Right lobe of liver (tissue), 6 donors: ENCODE data around the gene DLEC1. TPM values are rescaled to one million over a fixed set of nuclear protein-coding genes. Genes with fewer than 3 reads are reported as not detected.

Experiments
- ATAC-seq, 4 donors: fragments of 200-7000 bp; cut with Tn5 transposase; one replicate each; pipeline ENCODE4 v1.9.1; 2020; ENCODE audit warnings: mild to moderate bottlenecking in 4 of 4, moderate library complexity in 4 of 4
- DNase-seq, 3 donors: peaks; one replicate each; pipeline ENCODE4 v3.0.0-alpha.2; 2020
- H3K27ac ChIP-seq, 3 donors: fragments of 200-600 bp; one replicate each; pipeline ENCODE4 v1.8.0; 2022
- H3K27me3 ChIP-seq, 2 donors: fragments of 200-600 bp; one replicate each; pipeline ENCODE4 v1.8.0; 2022
- H3K36me3 ChIP-seq, 4 donors: fragments of 200-600 bp; sonication (generic) in 1 of 4; one replicate each; pipeline versions ENCODE4 v1.5.1 to v1.8.0; 2017 to 2022; ENCODE audit warnings: control low read depth in 1 of 4
- H3K4me1 ChIP-seq, 4 donors: fragments of 200-600 bp; sonication (generic) in 1 of 4; one replicate each; pipeline versions ENCODE4 v1.5.1 to v1.8.0; 2017 to 2022; ENCODE audit warnings: control low read depth in 1 of 4
- H3K4me3 ChIP-seq, 3 donors: fragments of 200-600 bp; one replicate each; pipeline ENCODE4 v1.8.0; 2022
- H3K9me3 ChIP-seq, 4 donors: fragments of 200-600 bp; sonication (generic) in 1 of 4; one replicate each; pipeline versions ENCODE4 v1.5.1 to v1.8.0; 2017 to 2022; ENCODE audit warnings: control low read depth in 1 of 4
- CTCF ChIP-seq, 4 donors: fragments of 200-600 bp in 3 of 4; fragments of 450-650 bp in 1 of 4; IDR thresholded peaks; one replicate each; pipeline versions ENCODE4 v1.5.1 to v1.8.0; 2016 to 2022; ENCODE audit warnings: antibody characterized with exemption in 4 of 4, mild to moderate bottlenecking in 2 of 4
- POLR2A ChIP-seq: fragments of 450-650 bp; IDR thresholded peaks from one replicate; pipeline ENCODE4 v1.6.1; 2017; ENCODE audit warnings: antibody characterized with exemption, mild to moderate bottlenecking
- WGBS: methylation state at CpG from one replicate; pipeline ENCODE4 v1.1.6; 2018; ENCODE audit warnings: low coverage, low lambda C conversion rate; ENCODE audit not compliant: insufficient coverage; ENCODE audit errors: missing lambda C conversion rate; 5-methylcytosine and 5-hydroxymethylcytosine counted together
- intact Hi-C, 2 donors: fragments of 100-400 bp; cut with DNase I; formaldehyde crosslinking; loops; one replicate each; pipeline versions ENCODE4 v1.11.2 to v1.14.1; 2022
- total RNA-seq, 6 experiments: library from RNA; depleted of rRNA in 2 of 6; stranded (reverse); fragments of >200 nt in 2 of 6; fragmentation: NEBNext Ultra II Directional in 3 of 6; extraction: Animal tissue kit (Norgen Biotek cat#: 25700) in 3 of 6; gene quantifications; one replicate each; pipeline versions ENCODE4 v1.1.0 to v1.2.4, GENCODE V29; 2016 to 2023
- donor health status: DM: no; HTN: yes; CAD: no.
- donor health status: DM: no; HTN: no; CAD: no.
- donor health status: DM: no; HTN: no; CAD: no.
- donor health status: DM: no; HTN: yes; CAD: no.
- donor health status: DM: no; HTN: yes; CAD: no.

DLEC1 gene
- total RNA-seq, 6 experiments from 2014 or later = 0.04 to 0.18 (median 0.15) TPM; not detected in 2

GRCh38 chr3:38121832-38122461 is 82.9 kb downstream of the DLEC1 start:
- Histone ChIP-seq H3K36me3 (peaks cover 0 to 66% (median 44%) of the 10 kb centered on the region in 4 donors), H3K4me3 (no peak overlapping the region), H3K27ac (peak overlapping the region in 1 of 3 donors; percentile 8), H3K4me1 (peaks cover 0 to 67% (median 26%) of the 10 kb centered on the region in 4 donors), H3K9me3 (no peaks in the 10 kb centered on the region), H3K27me3 (no peaks in the 10 kb centered on the region)
- TF ChIP-seq CTCF (IDR thresholded peaks at IDR 0.05) = no peak
- TF ChIP-seq POLR2A = no peak
- ATAC-seq (no peak), DNase-seq (peak; percentile 20 to 49 (median 48))
- intact Hi-C loops = loop anchor here in 1 of 2 donors (10.0 kb wide), 1 partner anchor 353 kb away; no protein-coding TSS in a partner anchor
- WGBS = 39% methylated on average over 6 of the region's 13 CpGs

GRCh38 chr3:38122712-38123290 is 83.8 kb downstream of the DLEC1 start:
- intact Hi-C loops = loop anchor here in 1 of 2 donors (10.0 kb wide), 1 partner anchor 352 kb away; no protein-coding TSS in a partner anchor
- peaks cover 0 to 75% (median 50%) of the 10 kb centered on the region in 4 donors for H3K36me3 ChIP-seq

GRCh38 chr3:38124324-38125122 is 85.5 kb downstream of the DLEC1 start:
- Histone ChIP-seq H3K27ac (peak overlapping the region in 1 of 3 donors; percentile 90), H3K36me3 (peaks cover 0 to 89% (median 59%) of the 10 kb centered on the region in 4 donors), H3K4me3 (peak overlapping the region in 1 of 3 donors; percentile 27), H3K4me1 (peaks cover 0 to 78% (median 37%) of the 10 kb centered on the region in 4 donors), H3K9me3 (no peaks in the 10 kb centered on the region), H3K27me3 (no peaks in the 10 kb centered on the region)
- intact Hi-C loops = loop anchor here in 1 of 2 donors (10.0 kb wide), 1 partner anchor 350 kb away; no protein-coding TSS in a partner anchor
- DNase-seq (peak; percentile 2 to 61 (median 52)), ATAC-seq (peak in 1 of 4 donors; percentile 23)
- 44% methylated on average over 6 of the region's 7 CpGs for WGBS
- TF ChIP-seq CTCF (IDR thresholded peaks at IDR 0.05) (no peak), POLR2A (no peak)

More at GRCh38 chr3:38122712-38123290, 83.8 kb downstream of the DLEC1 start:
- Histone ChIP-seq H3K27me3 (no peaks in the 10 kb centered on the region), H3K4me3 (no peak overlapping the region), H3K27ac (peak overlapping the region in 1 of 3 donors; percentile 16), H3K4me1 (peaks cover 0 to 63% (median 31%) of the 10 kb centered on the region in 4 donors), H3K9me3 (no peaks in the 10 kb centered on the region)
- TF ChIP-seq CTCF (IDR thresholded peaks at IDR 0.05) (no peak), POLR2A (no peak)
- ATAC-seq (no peak), DNase-seq (peak in 1 of 3 donors; percentile 5)
- WGBS = 84% methylated on average over 7 of the region's 9 CpGs

GRCh38 chr3:38125305-38126120 is 86.5 kb downstream of the DLEC1 start:
- Histone ChIP-seq H3K36me3 (peaks cover 0 to 94% (median 60%) of the 10 kb centered on the region in 4 donors), H3K4me3 (peak overlapping the region in 2 of 3 donors; percentile 27 to 28), H3K4me1 (peaks cover 0 to 84% (median 42%) of the 10 kb centered on the region in 4 donors), H3K27ac (peak overlapping the region in 2 of 3 donors; percentile 51 to 90), H3K9me3 (no peaks in the 10 kb centered on the region), H3K27me3 (no peaks in the 10 kb centered on the region)
- ATAC-seq (peak; percentile 70 to 78 (median 76)), DNase-seq (peak; percentile 47 to 95 (median 90))
- 44% methylated on average over 9 of the region's 11 CpGs for WGBS
- intact Hi-C loops = loop anchor here in 1 of 2 donors (10.0 kb wide), 1 partner anchor 349 kb away; no protein-coding TSS in a partner anchor
- no peak for TF ChIP-seq CTCF (IDR thresholded peaks at IDR 0.05)
- no peak for TF ChIP-seq POLR2A
